ENCODE measurements around the gene SPN. TPM values are rescaled to one million over a fixed set of nuclear protein-coding genes. Genes with fewer than 3 reads are reported as not detected.
"Not testable (repeated sequence)": the region's sequence is repeated elsewhere in the genome, so short reads cannot be mapped to it uniquely, and the experiment has no call there.

The SPN gene
- total RNA-seq, 1 donor from 2014 or later: 9.0 TPM

GRCh38 chr16:29676989-29677785 is 14.1 kb downstream of the SPN start:
- DNase-seq (ENCODE audit: low spot score): no peak

- DNase-seq (ENCODE audit: low spot score): no peak
Observed at GRCh38 chr16:29678691-29679267, 15.7 kb downstream of the SPN start, which contains the start of gene QPRT. TSS of gene QPRT (plus strand) at chr16:29679180. CDS start at chr16:29679198, 18 bp downstream.

GRCh38 chr16:29680180-29680598 is 17.1 kb downstream of the SPN start:
- no peak for DNase-seq (ENCODE audit: low spot score)

GRCh38 chr16:29683543-29684090 is 20.6 kb downstream of the SPN start:
- DNase-seq (ENCODE audit: low spot score): no peak

- DNase-seq (ENCODE audit: low spot score): no peak
Observed at GRCh38 chr16:29684679-29685078, 21.6 kb downstream of the SPN start.

GRCh38 chr16:29686740-29687332 is 23.8 kb downstream of the SPN start:
- no peak for DNase-seq (ENCODE audit: low spot score)

GRCh38 chr16:29687755-29688154 is 24.7 kb downstream of the SPN start:
- no peak for DNase-seq (ENCODE audit: low spot score)

- DNase-seq (ENCODE audit: low spot score): no peak
Observed at GRCh38 chr16:29688172-29688571, 25.1 kb downstream of the SPN start.

GRCh38 chr16:29689490-29690351 is 26.7 kb downstream of the SPN start:
- DNase-seq (ENCODE audit: low spot score): not testable (repeated sequence)

- DNase-seq (ENCODE audit: low spot score): not testable (repeated sequence)
Observed at GRCh38 chr16:29692606-29693005, 29.6 kb downstream of the SPN start.

- DNase-seq (ENCODE audit: low spot score): no peak
Observed at GRCh38 chr16:29694384-29695195, 31.5 kb downstream of the SPN start.

- DNase-seq (ENCODE audit: low spot score): not testable (repeated sequence)
Observed at GRCh38 chr16:29695675-29696074, 32.6 kb downstream of the SPN start.

GRCh38 chr16:29696881-29697331 is 33.9 kb downstream of the SPN start:
- no peak for DNase-seq (ENCODE audit: low spot score)

GRCh38 chr16:29697391-29697790 is 34.3 kb downstream of the SPN start:
- no peak for DNase-seq (ENCODE audit: low spot score)

GRCh38 chr16:29698042-29698441 is 35.0 kb downstream of the SPN start:
- DNase-seq (ENCODE audit: low spot score): no peak

GRCh38 chr16:29698484-29699323 is 35.7 kb downstream of the SPN start:
- no peak for DNase-seq (ENCODE audit: low spot score)

- no peak for DNase-seq (ENCODE audit: low spot score)
Observed at GRCh38 chr16:29699324-29700219, 36.5 kb downstream of the SPN start.

- DNase-seq (ENCODE audit: low spot score): peak; percentile 82
Observed at GRCh38 chr16:29700253-29700987, 37.4 kb downstream of the SPN start.
